H9 (cell line): ENCODE results near the gene ATM. TPM values are rescaled to one million over a fixed set of nuclear protein-coding genes. Genes with fewer than 3 reads are reported as not detected.

Experiments used
- DNase-seq: peaks from one replicate; pipeline ENCODE4 v3.0.0-alpha.2; 2017
- H2AFZ ChIP-seq: one replicate; pipeline ENCODE4 v1.6.1; 2013; ENCODE audit warnings: mild to moderate bottlenecking, low read length, control low read depth, moderate library complexity
- H2AK5ac ChIP-seq: 2 replicates; pipeline ENCODE4 v1.6.1; 2013; ENCODE audit warnings: low read length, control low read depth, mixed read lengths; ENCODE audit not compliant: insufficient read length
- H2BK120ac ChIP-seq: one replicate; pipeline ENCODE4 v1.6.1; 2013; ENCODE audit warnings: low read depth, mild to moderate bottlenecking, low read length, control low read depth, inconsistent platforms; ENCODE audit not compliant: poor library complexity, severe bottlenecking
- H2BK12ac ChIP-seq: 2 replicates; pipeline ENCODE4 v1.6.1; 2013; ENCODE audit warnings: low read length, control low read depth, mixed read lengths, low read depth; ENCODE audit not compliant: insufficient read length
- H2BK15ac ChIP-seq: 2 replicates; pipeline ENCODE4 v1.6.1; 2013; ENCODE audit warnings: low read depth, low read length, control low read depth
- H2BK20ac ChIP-seq: one replicate; pipeline ENCODE4 v1.6.1; 2013; ENCODE audit warnings: low read depth, mild to moderate bottlenecking, low read length, control low read depth, inconsistent platforms; ENCODE audit not compliant: poor library complexity, severe bottlenecking
- H2BK5ac ChIP-seq: 2 replicates; pipeline ENCODE4 v1.6.1; 2013; ENCODE audit warnings: low read length, control low read depth, mixed read lengths; ENCODE audit not compliant: insufficient read length
- H3K14ac ChIP-seq: 2 replicates; pipeline ENCODE4 v1.6.1; 2013; ENCODE audit warnings: low read length, control low read depth; ENCODE audit not compliant: insufficient read depth
- H3K18ac ChIP-seq: 2 replicates; pipeline ENCODE4 v1.6.1; 2013; ENCODE audit warnings: low read depth, mild to moderate bottlenecking, mixed read lengths, low read length, control low read depth; ENCODE audit not compliant: insufficient read length
- H3K23ac ChIP-seq: 2 replicates; pipeline ENCODE4 v1.6.1; 2013; ENCODE audit warnings: low read length, control low read depth, mixed read lengths, low read depth; ENCODE audit not compliant: insufficient read length
- H3K23me2 ChIP-seq: 2 replicates; pipeline ENCODE4 v1.6.1; 2013; ENCODE audit warnings: low read depth, mild to moderate bottlenecking, mixed read lengths, low read length, control low read depth; ENCODE audit not compliant: insufficient read length, poor library complexity, severe bottlenecking
- H3K27ac ChIP-seq: 2 replicates; pipeline ENCODE4 v1.5.1; 2013; ENCODE audit warnings: low read length, control low read depth, mixed read lengths, low read depth; ENCODE audit not compliant: insufficient read length
- H3K27me3 ChIP-seq: 2 replicates; pipeline ENCODE4 v1.6.1; 2013; ENCODE audit warnings: low read length, control low read depth, inconsistent platforms; ENCODE audit not compliant: insufficient read depth
- H3K4ac ChIP-seq: 2 replicates; pipeline ENCODE4 v1.6.1; 2013; ENCODE audit warnings: low read depth, mild to moderate bottlenecking, control low read depth, inconsistent platforms, low read length, moderate library complexity
- H3K4me1 ChIP-seq: 2 replicates; pipeline ENCODE4 v1.6.1; 2013; ENCODE audit warnings: low read length, control low read depth, inconsistent platforms; ENCODE audit not compliant: insufficient read depth
- H3K4me2 ChIP-seq: 2 replicates; pipeline ENCODE4 v1.6.1; 2013; ENCODE audit warnings: low read length, control low read depth, mixed read lengths; ENCODE audit not compliant: insufficient read length, insufficient read depth
- H3K56ac ChIP-seq: 2 replicates; pipeline ENCODE4 v1.6.1; 2013; ENCODE audit warnings: low read depth, mild to moderate bottlenecking, mixed read lengths, low read length, control low read depth; ENCODE audit not compliant: insufficient read length
- H3K79me1 ChIP-seq: 2 replicates; pipeline ENCODE4 v1.6.1; 2013; ENCODE audit warnings: low read depth, mild to moderate bottlenecking, moderate library complexity, low read length, control low read depth, inconsistent platforms; ENCODE audit not compliant: insufficient read depth, poor library complexity, severe bottlenecking
- H3K79me2 ChIP-seq: 2 replicates; pipeline ENCODE4 v1.6.1; 2013; ENCODE audit warnings: low read length, control low read depth, inconsistent platforms; ENCODE audit not compliant: insufficient read depth
- H3K9ac ChIP-seq: 2 replicates; pipeline ENCODE4 v1.6.1; 2013; ENCODE audit warnings: low read length, control low read depth, mixed read lengths; ENCODE audit not compliant: insufficient read length; ENCODE audit errors: extremely low read depth
- H3K9me3 ChIP-seq: one replicate; pipeline ENCODE4 v1.6.1; 2013; ENCODE audit warnings: low read depth, low read length, inconsistent platforms; ENCODE audit not compliant: control insufficient read depth
- H3T11ph ChIP-seq: one replicate; pipeline ENCODE4 v1.6.1; 2013; ENCODE audit warnings: mild to moderate bottlenecking, low read length, control low read depth, inconsistent platforms
- H4K20me1 ChIP-seq: one replicate; pipeline ENCODE4 v1.6.1; 2013; ENCODE audit not compliant: control insufficient read depth, insufficient read length, insufficient read depth
- H4K5ac ChIP-seq: 2 replicates; pipeline ENCODE4 v1.6.1; 2013; ENCODE audit warnings: low read depth, mild to moderate bottlenecking, mixed read lengths, low read length, control low read depth; ENCODE audit not compliant: insufficient read length
- H4K8ac ChIP-seq: replicated peaks from 2 replicates; pipeline ENCODE4 v1.6.1; 2013; ENCODE audit warnings: low read length, control low read depth, mixed read lengths, low read depth; ENCODE audit not compliant: insufficient read length
- H4K91ac ChIP-seq: 2 replicates; pipeline ENCODE4 v1.6.1; 2013; ENCODE audit warnings: low read depth, mild to moderate bottlenecking, moderate library complexity, mixed read lengths, low read length, control low read depth; ENCODE audit not compliant: insufficient read length
- H3K27ac Mint-ChIP-seq, 3 experiments: 2 replicates in 2 of 3; 3 replicates in 1 of 3; pipeline ENCODE4 v1.8.0; 2020 to 2021; ENCODE audit warnings: mixed read lengths in 3 of 3, mild to moderate bottlenecking in 1 of 3, moderate library complexity in 1 of 3
- H3K27me3 Mint-ChIP-seq: 2 replicates; pipeline ENCODE4 v1.8.0; 2021; ENCODE audit warnings: low read depth, mild to moderate bottlenecking, moderate library complexity, mixed read lengths
- H3K36me3 Mint-ChIP-seq, 3 experiments: 2 replicates in 2 of 3; 3 replicates in 1 of 3; pipeline ENCODE4 v1.8.0; 2020 to 2021; ENCODE audit warnings: low read depth in 3 of 3, mixed read lengths in 3 of 3; ENCODE audit not compliant: insufficient read depth in 1 of 3
- H3K4me1 Mint-ChIP-seq, 2 experiments: 2 replicates each; pipeline ENCODE4 v1.8.0; 2020; ENCODE audit warnings: mixed read lengths in 2 of 2
- H3K4me3 Mint-ChIP-seq, 2 experiments: 2 replicates in 1 of 2; 3 replicates in 1 of 2; pipeline ENCODE4 v1.8.0; 2020 to 2021; ENCODE audit warnings: mild to moderate bottlenecking in 2 of 2, mixed read lengths in 2 of 2, moderate library complexity in 1 of 2
- H3K9me3 Mint-ChIP-seq, 2 experiments: 2 replicates in 1 of 2; 3 replicates in 1 of 2; pipeline ENCODE4 v1.8.0; 2020; ENCODE audit warnings: mild to moderate bottlenecking in 2 of 2, mixed read lengths in 2 of 2, moderate library complexity in 1 of 2
- CTCF ChIP-seq: fragments of 200-600 bp; sonication (generic); conservative IDR thresholded peaks from 3 replicates; pipeline ENCODE4 v1.8.0; 2021; ENCODE audit warnings: antibody characterized with exemption, mild to moderate bottlenecking
- WGBS: extraction: QIAGEN DNeasy Blood & Tissue Kit; methylation state at CpG from one replicate; pipeline ENCODE4 v1.1.7; 2013; ENCODE audit warnings: missing lambda C conversion rate, low lambda C conversion rate, mixed read lengths; ENCODE audit not compliant: insufficient read length; ENCODE audit errors: extremely low coverage; 5-methylcytosine and 5-hydroxymethylcytosine counted together
- total RNA-seq: library from RNA; stranded (reverse); gene quantifications from 2 replicates; pipeline ENCODE4 v1.2.1, GENCODE V29; 2021

Gene ATM
- total RNA-seq, 1 experiment from 2014 or later, result 58.9 TPM

- Histone ChIP-seq H3K18ac (no peak overlapping the region), H3K79me2 (no peaks in the 10 kb centered on the region)
- no CpG with 5 or more reads among the region's 3 CpGs for WGBS
Observed at GRCh38 chr11:108316061-108316460, 93.2 kb downstream of the ATM start.

More at GRCh38 chr11:108316061-108316460, 93.2 kb downstream of the ATM start:
- no peaks in the 10 kb centered on the region for H3K4me1 ChIP-seq
- Mint-ChIP-seq H3K9me3 (no peaks in the 10 kb centered on the region), H3K4me1 (no peaks in the 10 kb centered on the region), H3K4me3 (no peak overlapping the region), H3K27ac (no peak overlapping the region), H3K27me3 (no peaks in the 10 kb centered on the region), H3K36me3 (peaks cover 3 to 44% (median 36%) of the 10 kb centered on the region in 3 experiments; a peak in 5 of 7 replicates)
- H3K23ac ChIP-seq, result no peak overlapping the region
- H2BK12ac ChIP-seq, result no peak overlapping the region
- no peaks in the 10 kb centered on the region for H3K9me3 ChIP-seq
- H2BK15ac ChIP-seq, result no peak overlapping the region
- no peak overlapping the region for H3K4ac ChIP-seq
- no peak overlapping the region for H2AK5ac ChIP-seq
- H3T11ph ChIP-seq, result no peak overlapping the region
- H3K27me3 ChIP-seq, result no peaks in the 10 kb centered on the region; the same call in 1 of the 2 replicates
- H2BK120ac ChIP-seq, result no peak overlapping the region
- H3K27ac ChIP-seq, result no peak overlapping the region
- no peak for TF ChIP-seq CTCF
- no peak overlapping the region for H4K91ac ChIP-seq
- H2AFZ ChIP-seq, result no peak overlapping the region
- no peak overlapping the region for H3K56ac ChIP-seq
- H4K5ac ChIP-seq, result no peak overlapping the region
- H3K14ac ChIP-seq, result no peak overlapping the region
- no peaks in the 10 kb centered on the region for H3K23me2 ChIP-seq
- H4K20me1 ChIP-seq, result no peaks in the 10 kb centered on the region
- no peak overlapping the region for H2BK5ac ChIP-seq
- H3K9ac ChIP-seq, result no peak overlapping the region
- no peak for DNase-seq
- no peak overlapping the region for H3K4me2 ChIP-seq
- no peaks in the 10 kb centered on the region for H3K79me1 ChIP-seq
- no peak overlapping the region for H4K8ac ChIP-seq
- H2BK20ac ChIP-seq, result no peak overlapping the region
